Liver (tissue), 3 donors: ENCODE data around the gene LARGE1.

Experiments
- GABPA ChIP-seq, 2 donors: IDR thresholded peaks in 1 of 2; conservative IDR thresholded peaks in 1 of 2; 2 replicates each; pipeline ENCODE4 v1.6.1; 2016; ENCODE audit warnings: antibody characterized with exemption in 2 of 2, mild to moderate bottlenecking in 1 of 2, moderate library complexity in 1 of 2
- TF ChIP-seq, protein P1 (sequence below): fragments of 150-350 bp; IDR thresholded peaks from 2 replicates; pipeline ENCODE4 v1.5.1; 2017; ENCODE audit warnings: improper control_type of control experiment, low read depth, low read length; ENCODE audit not compliant: missing input control
- donor health status: healthy.
- donor health status: healthy.

DNA sequence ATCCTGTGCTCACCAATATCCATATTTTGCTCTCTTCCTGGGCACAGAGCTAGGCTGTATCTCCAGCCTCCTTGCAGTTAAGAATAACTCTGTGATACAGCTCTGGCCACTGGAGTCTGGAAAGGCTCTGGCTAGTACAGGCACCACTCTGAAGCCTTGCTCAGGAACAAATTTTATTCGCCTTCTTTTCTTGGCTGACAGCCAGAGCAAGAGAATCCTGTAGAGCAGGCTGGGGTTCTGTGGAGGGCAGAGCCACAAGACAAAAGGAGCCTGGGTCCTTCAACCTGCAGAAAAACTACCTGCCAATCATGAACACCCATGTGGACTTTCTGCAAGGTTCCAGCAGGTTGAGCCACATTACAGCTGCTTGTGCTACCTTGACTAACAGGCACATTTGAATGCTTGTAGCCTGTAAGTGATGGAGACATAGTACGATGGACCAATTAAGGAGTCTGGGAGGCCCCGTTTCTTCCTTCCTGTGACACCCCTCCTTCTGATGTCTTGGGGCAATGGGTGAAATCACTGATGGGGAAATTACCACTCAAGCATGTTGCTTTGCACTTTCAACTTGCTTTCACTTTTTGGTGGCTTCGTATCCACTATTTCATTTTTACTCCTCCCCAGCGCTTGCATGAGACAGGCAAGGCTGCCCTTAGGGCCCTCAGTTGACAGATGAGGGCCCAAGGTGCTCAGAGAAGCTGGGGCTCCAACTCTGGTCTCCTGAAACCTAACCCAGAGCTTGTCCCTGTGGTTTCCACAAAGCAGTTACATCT, 594.9 kb downstream of the LARGE1 start:
- TF ChIP-seq, protein P1, sequence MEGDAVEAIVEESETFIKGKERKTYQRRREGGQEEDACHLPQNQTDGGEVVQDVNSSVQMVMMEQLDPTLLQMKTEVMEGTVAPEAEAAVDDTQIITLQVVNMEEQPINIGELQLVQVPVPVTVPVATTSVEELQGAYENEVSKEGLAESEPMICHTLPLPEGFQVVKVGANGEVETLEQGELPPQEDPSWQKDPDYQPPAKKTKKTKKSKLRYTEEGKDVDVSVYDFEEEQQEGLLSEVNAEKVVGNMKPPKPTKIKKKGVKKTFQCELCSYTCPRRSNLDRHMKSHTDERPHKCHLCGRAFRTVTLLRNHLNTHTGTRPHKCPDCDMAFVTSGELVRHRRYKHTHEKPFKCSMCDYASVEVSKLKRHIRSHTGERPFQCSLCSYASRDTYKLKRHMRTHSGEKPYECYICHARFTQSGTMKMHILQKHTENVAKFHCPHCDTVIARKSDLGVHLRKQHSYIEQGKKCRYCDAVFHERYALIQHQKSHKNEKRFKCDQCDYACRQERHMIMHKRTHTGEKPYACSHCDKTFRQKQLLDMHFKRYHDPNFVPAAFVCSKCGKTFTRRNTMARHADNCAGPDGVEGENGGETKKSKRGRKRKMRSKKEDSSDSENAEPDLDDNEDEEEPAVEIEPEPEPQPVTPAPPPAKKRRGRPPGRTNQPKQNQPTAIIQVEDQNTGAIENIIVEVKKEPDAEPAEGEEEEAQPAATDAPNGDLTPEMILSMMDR: no peak
- no peak for TF ChIP-seq GABPA (IDR thresholded peaks at IDR 0.05 in 1 of 2, conservative IDR thresholded peaks at IDR 0.05 in 1 of 2)
